Ramos (cell line): ENCODE measurements around the gene RIMBP2.

Source experiments
- in situ Hi-C: fragments of 300-500 bp; cut with MboI; formaldehyde crosslinking; loops from one replicate; pipeline ENCODE4 v1.14.3; 2022; ENCODE audit warnings: low sequenced_read_pairs; ENCODE audit not compliant: unreplicated experiment

RIMBP2 gene

GRCh38 chr12:130357729-130358330, 358.3 kb downstream of the RIMBP2 start:
- in situ Hi-C loops: no loop called here

- in situ Hi-C loops: no loop called here
Observed at GRCh38 chr12:130357241-130357640, 358.9 kb downstream of the RIMBP2 start.

- in situ Hi-C loops: no loop called here
Observed at GRCh38 chr12:130356222-130356621, 359.9 kb downstream of the RIMBP2 start.

GRCh38 chr12:130354407-130354806, 361.7 kb downstream of the RIMBP2 start:
- in situ Hi-C loops: no loop called here

GRCh38 chr12:130353081-130353480, 363.0 kb downstream of the RIMBP2 start:
- in situ Hi-C loops: no loop called here

- in situ Hi-C loops: no loop called here
Observed at GRCh38 chr12:130351326-130351725, 364.8 kb downstream of the RIMBP2 start.

GRCh38 chr12:130350715-130351114, 365.4 kb downstream of the RIMBP2 start:
- in situ Hi-C loops: no loop called here

- in situ Hi-C loops: no loop called here
Observed at GRCh38 chr12:130347588-130347987, 368.5 kb downstream of the RIMBP2 start.
